Activated CD4-positive, alpha-beta T cell treated with anti-CD3 and anti-CD28 coated beads for 4 hours (primary cell): ENCODE data around the gene UBQLN1.
"Not testable (repeated sequence)": the region's sequence is repeated elsewhere in the genome, so short reads cannot be mapped to it uniquely, and the experiment has no call there.

Experiments
- DNase-seq, 2 donors: peaks; one replicate each; pipeline ENCODE4 v3.0.0-alpha.2; 2020

Gene UBQLN1

GRCh38 chr9:83707768-83708514, at the start of gene UBQLN1:
UBQLN1 (minus strand) TSS chr9:83707958; CDS start chr9:83707679, 279 bp downstream.
- DNase-seq = peak; percentile 89

- DNase-seq = no peak
These were observed 46.7 kb upstream of the UBQLN1 start for GRCh38 chr9:83754383-83754977.

- DNase-seq = no peak
These were observed 41.9 kb upstream of the UBQLN1 start for GRCh38 chr9:83749706-83750105.

GRCh38 chr9:83744206-83744605, 36.4 kb upstream of the UBQLN1 start:
- DNase-seq = no peak

DNA sequence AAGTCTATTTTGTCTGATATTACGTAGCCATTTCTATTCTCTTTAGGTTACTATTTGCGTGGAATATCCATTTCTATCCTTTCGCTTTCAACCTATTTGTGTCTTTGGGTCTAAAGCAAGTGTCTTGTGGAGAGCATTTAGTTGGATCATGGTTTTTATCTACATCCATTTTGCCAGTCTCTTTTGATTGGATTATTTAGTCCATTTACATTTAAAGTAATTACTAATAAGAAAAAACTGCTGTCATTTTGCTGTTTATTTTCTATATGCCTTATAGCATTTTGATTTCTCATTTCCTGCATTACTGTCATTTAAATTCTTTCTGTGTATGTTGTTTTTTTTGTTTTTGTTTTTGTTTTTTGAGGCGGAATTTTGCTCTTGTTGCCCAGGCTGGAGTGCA, 26.0 kb upstream of the UBQLN1 start:
- DNase-seq = no peak

DNA sequence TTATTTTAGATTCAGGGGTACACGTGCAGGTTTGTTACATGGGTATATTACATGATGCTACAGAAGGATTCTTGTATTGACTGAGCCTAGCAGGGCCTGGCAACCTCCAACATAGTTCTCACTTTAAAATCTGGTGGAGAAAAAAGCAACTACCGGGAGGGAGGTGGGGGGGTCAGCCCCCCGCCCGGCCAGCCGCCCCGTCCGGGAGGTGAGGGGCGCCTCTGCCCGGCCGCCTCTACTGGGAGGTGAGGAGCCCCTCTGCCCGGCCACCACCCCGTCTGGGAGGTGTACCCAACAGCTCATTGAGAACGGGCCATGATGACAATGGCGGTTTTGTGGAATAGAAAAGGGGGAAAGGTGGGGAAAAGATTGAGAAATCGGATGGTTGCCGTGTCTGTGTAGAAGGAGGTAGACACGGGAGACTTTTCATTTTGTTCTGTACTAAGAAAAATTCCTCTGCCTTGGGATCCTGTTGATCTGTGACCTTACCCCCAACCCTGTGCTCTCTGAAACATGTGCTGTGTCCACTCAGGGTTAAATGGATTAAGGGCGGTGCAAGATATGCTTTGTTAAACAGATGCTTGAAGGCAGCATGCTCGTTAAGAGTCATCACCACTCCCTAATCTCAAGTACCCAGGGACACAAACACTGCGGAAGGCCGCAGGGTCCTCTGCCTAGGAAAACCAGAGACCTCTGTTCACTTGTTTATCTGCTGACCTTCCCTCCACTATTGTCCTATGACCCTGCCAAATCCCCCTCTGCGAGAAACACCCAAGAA, 21.0 kb upstream of the UBQLN1 start:
- DNase-seq = not testable (repeated sequence)

DNA sequence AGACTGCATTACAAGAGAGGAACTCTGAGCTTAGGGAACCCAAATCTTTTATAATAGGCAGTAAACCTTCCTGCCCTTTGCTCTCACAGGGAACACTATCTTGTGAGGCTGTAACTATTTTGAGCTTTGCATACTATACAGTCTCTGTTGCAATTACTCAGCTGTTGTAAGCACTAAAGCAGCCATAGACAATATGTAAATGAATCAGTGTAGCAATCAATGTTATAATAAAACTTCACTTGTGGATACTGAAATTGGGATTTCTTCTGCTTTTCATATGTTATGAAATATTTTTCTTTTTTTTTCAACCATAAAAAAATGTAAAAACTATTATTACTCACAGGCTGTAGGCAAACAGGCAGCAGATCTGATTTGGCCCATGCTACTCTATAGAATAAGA, 16.7 kb upstream of the UBQLN1 start:
- no peak for DNase-seq

DNA sequence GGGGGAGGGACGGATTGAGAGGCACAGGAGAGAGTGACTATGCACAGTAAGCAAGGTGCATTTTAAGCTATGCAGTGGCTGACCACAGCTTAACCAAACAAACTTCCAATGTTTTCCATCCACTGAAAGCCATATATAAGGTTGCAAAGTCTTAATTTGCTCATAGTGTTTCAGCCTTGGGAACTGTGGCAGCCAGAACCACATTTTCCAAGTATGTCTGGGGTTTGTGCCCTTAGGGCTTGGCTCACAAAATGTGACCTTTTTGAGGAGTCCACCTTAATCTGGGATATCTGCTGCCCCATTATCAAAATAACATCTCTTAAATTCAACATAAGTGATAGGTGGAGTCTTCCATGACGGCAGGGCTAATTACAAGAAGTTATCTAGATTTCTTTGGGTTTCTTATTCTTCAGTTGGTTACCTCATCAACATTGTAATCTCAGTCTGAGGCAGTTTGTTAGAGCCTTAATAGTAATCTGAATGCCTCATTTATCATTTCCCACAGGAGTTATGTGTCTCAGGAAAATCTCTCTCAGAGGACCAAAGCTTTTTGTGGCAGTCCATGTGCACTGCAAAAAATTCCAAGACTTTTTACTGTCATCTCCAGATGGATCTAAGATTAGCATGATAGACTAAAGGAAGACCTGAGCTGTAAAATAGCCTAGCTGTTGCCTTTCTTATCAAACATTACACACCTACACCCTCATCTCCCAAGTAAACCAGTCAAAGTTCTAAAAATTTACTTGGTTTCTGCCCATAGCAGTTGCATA, 15.2 kb upstream of the UBQLN1 start:
- no peak for DNase-seq

DNA sequence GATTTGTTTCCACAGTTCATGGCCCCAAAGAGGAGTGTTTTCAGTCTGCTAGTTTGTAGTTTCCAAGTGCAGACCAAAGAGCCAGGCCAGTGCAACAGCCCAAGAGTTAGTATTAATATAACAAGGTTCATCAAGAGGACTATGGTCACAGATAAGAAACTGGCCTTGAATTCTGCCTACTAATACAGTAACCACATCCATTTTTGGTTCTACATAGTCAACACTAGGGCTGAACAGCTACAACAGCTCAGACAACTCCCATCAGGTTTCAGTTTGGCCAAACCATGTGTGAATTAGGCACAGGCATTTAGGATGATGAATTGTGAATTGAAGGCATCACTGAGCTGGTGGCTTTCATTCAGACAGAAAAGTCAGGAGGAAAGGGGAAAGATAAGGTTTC, 13.8 kb upstream of the UBQLN1 start:
- no peak for DNase-seq

DNA sequence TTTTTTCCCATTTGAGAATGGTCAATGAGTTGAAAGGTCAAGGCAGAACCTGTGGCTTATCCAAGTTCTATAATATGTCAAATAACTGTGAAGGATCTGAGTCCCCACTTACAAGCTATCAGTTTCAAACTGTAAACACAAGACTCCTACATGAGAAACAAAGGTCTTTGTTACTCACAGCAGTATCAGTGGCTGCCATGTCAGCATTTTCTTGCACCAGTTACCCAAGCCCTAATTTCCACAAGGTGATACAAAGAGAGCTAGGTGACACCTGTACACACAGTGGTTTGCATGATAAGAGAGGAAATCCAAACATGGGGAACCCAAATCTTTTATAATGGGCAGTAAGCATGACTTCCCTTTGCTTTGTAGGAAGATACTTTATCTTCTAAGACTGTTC, 8.0 kb upstream of the UBQLN1 start:
- DNase-seq = no peak

- no peak for DNase-seq
These were observed 7.5 kb upstream of the UBQLN1 start for GRCh38 chr9:83715221-83715620.

DNA sequence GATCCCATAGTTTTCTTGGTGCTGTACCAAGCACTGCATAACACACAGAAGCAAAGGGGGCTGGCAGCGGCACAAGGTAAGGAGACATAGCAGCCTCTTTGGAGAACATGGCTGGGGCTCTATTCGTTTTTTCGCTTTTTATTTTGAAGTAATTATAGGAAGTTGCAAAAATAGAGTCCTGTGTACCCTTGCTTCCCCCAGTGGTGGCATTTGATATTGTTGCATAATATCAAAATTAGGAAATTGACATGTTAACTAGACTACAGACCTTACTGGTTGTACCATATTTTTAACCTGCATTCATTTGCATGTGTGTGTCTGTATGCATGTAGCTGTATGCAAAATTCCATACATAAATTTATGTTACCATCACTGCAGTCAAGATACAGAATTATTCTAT, 6.6 kb upstream of the UBQLN1 start:
- DNase-seq = peak in 1 of 2 donors; percentile 4

DNA sequence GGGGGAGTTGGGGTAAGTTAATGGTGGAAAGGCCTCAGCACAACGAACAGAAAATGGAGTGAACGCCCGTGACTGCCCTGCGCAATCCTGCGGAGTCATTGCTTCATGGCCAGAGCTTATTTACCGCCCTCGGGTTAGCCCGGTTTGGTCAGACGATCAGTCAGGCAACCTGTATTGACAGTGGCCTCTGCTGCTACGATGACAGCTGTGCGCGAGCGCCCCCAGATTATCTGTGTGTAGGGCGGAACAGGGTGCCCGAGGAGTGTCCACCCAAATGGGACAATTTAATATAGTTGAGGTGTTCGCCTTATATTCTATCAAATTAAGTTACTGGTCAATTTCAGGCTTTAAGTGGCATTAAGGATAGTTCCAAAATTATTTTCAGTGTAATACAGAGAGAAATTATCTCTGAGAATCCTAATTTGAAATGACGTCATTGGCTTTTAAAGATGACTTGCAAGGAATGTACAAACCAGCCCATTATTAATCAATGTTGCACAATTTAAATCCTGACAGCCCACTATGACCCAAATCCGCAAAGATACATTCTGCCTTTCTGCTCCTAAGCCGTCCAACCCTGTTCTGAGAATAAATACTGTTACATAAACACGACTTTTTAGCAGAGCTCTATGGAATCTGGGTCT, 879 bp upstream of the UBQLN1 start:
- peak; percentile 51 to 53 for DNase-seq

DNA sequence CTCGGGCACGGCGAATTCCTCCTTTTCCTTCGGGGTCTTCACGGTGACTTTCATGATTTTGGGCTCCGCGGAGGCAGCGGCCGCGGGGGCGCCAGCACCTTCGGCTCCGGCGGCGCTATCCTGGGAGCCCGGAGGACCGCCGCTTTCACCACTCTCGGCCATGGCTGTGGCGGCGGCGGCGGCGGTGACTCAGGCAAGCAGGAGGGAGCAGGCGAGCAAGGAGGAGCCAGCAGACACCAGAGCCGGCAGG, 315 bp downstream of the UBQLN1 start:
- DNase-seq = peak; percentile 68 to 74

DNA sequence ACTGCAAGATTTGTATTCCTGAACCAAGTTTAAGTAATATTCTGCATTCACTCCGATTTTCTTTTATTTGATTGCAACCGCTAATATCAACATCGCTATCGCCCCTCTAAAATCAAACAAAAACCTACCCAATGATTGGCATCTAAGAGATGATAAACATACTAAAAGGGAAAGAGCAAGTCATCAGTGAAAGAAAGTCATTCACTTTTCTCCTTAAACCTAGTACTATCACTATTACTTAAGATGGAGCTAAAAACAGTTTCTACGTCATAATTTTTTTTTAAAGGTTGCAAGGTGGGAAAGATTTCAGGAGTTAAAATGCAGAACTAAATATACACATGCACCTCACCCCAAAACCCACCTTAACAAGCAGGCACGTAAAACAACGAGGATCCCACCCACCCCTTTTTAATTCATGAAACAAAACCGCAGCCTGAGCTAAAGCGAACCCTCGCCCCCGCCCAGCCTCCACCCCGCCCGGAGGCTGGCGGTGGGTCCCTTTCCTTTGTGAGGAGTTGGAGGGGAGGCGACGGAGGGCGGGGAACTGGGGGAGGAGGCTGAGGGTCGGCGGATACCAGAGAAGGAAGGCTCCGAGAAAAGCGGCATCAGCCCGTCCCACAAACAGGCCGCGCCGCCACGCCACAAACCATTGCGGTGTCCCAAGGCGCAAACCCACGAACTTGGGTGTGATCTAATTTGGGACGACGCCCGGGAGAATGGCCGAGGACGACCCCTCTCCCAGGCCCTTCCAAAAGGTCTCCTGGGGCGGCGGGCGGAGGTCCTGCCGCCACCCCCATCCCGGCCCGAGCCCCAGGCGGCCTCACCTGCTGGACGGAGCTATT, 861 bp downstream of the UBQLN1 start:
- DNase-seq = peak; percentile 59 to 65

- DNase-seq = not testable (repeated sequence)
These were observed 2.5 kb downstream of the UBQLN1 start for GRCh38 chr9:83705219-83705651.

DNA sequence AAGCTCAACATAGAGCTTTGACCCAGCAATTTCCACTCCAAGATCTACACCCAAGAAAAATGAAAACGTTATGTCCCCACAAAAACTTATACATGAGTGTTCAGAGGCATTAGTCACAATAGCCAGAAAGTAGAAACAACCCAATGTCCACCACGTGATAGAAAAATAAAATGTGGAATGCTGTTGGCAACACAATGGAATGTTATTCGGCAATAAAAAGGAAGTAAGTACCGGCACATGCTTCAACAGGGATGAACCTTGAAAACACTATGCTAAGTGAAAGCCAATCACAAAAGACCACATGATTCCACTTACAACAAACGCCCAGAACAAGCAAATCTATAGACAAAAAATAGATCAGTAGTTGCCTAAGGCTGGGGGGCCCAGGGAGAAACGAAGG, 6.0 kb downstream of the UBQLN1 start:
- DNase-seq = no peak

DNA sequence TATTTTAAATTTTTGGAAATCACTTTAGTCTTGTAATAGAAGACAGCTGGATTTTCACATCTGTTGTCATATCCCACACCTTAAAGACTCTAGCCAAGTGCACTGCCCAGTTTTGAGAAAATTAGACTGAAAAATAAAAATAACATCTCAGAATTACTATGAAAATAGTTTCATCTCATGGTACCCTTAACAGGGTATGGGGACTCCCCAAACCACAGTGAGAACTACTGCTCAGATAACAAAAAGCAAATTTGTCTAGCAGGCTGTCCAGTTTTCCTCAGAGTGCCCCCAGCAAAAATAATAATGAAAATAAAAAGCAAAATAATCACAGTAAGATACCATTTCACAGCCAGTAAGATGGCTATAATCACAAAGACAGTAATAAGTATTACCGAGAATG, 6.5 kb downstream of the UBQLN1 start:
- DNase-seq = no peak

- DNase-seq = no peak
These were observed 8.1 kb downstream of the UBQLN1 start for GRCh38 chr9:83699615-83700014.

DNA sequence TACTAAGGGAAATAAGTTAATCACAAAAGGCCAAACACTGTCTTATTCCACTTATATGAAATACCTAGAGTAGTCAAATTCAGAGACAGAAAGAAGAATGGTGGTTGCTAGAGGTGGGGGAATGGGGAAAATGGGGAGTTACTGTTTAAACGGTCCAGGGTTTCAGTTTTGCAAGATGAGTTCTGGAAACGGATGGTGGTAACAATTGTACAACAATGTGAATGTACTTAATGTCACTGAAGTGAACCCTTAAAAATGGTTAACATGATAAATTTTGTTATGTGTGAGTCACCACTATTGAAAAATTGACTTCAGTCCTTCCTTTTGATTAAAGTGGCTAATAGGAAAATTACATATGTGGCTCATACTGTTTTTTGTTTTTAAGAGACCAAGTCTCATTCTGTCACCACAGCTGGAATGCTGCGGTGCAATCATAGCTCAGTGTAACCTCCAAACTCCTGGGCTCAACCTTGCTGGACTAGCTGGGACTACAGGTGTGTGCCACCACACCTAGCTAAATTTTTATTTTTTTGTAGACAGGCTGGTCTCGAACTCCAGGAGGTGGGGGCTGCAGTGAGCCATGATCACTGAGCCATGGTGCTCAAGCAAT, 8.7 kb downstream of the UBQLN1 start:
- DNase-seq = no peak

DNA sequence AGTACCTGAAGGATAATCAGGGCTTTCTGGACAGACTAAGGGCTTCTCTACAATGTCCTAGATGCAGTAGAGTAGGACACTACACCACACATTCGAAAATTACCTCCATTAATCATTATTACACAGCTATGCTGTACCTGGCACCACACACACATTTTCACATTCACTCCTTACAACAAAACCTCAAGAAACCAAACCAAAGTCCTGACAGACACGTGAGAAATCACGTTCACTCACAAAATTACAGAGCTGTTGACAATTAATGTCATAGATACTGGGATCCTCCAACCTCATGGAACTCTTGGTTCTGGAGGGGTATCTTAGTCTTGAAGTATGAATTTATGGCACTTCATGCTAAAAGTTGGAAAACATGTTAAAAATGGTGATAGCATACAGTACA, 16.3 kb downstream of the UBQLN1 start:
- no peak for DNase-seq

DNA sequence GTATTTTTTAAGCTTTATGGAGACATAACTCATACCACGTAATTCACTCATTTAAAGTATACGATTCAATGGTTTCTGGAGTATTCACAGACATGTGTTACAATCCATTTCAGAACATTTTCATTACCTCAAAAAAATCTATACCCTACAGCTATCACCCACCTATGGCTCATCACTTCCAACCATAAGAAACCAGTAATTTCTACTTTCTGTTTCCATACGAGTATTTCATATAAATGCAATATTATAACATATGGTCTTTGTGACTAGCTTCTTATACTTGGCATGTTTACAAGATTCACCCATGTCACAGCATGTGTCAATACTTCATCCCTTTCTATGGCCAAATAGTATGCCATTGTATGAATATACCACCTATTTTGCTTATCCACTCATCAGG, 18.8 kb downstream of the UBQLN1 start:
- DNase-seq = no peak
